ENCODE measurements around the gene NSUN4. TPM values are rescaled to one million over a fixed set of nuclear protein-coding genes. Genes with fewer than 3 reads are reported as not detected.
"Not testable (repeated sequence)": the region's sequence is repeated elsewhere in the genome, so short reads cannot be mapped to it uniquely, and the experiment has no call there.

NSUN4 gene
- total and polyA plus RNA-seq, 2 donors (not counting 1 experiment from before 2014, with no cell fraction given) = 21.3 to 33.7 TPM

DNA sequence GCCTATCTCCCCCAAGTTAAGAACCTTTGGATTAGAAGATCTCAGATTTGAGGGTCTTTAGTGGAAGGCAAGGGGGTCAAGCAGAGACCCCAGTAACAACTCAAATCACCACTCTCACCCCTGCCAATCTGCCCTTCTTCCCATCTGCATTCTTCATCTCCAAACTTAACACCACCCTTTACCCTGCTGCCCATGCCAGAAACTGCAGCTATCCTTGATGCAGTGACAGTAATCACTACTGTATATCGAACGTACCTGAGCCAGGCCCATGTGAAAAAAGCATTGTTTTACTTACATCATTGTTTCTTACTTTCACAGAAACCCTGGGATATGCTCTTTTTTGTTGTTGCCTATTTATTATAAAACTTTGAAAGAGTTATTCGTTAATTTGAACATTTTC is 26.5 kb downstream of the NSUN4 start:
- intact Hi-C loops (cut with micrococcal nuclease) = no loop called here
- H3K36me3 ChIP-seq (replicated peaks in 1 of 2; ENCODE audit: control extremely low read depth in 1 of 2, control insufficient read depth in 1 of 2, extremely low read depth in 1 of 2, insufficient read depth in 2 of 2, low read length in 1 of 2) = peaks cover 13 to 39% of the 10 kb centered on the region in 2 experiments
- POLR2A ChIA-PET = no interaction called here

GRCh38 chr1:46367701-46368100 is 27.1 kb downstream of the NSUN4 start:
- ATAC-seq (ENCODE audit: low read depth) = not testable (repeated sequence)
- H3K36me3 ChIP-seq (replicated peaks in 1 of 2; ENCODE audit: control extremely low read depth in 1 of 2, control insufficient read depth in 1 of 2, extremely low read depth in 1 of 2, insufficient read depth in 2 of 2, low read length in 1 of 2) = peaks cover 8 to 33% of the 10 kb centered on the region in 2 experiments

More for the DNA sequence above, 26.5 kb downstream of the NSUN4 start:
- ATAC-seq (ENCODE audit: low read depth) (no peak), DNase-seq (no peak)
- H3K27me3 ChIP-seq (replicated peaks in 1 of 4; ENCODE audit: control extremely low read depth in 1 of 4, control insufficient read depth in 3 of 4, insufficient read depth in 4 of 4, low read length in 3 of 4) = no peaks in the 10 kb centered on the region
- Mint-ChIP-seq H3K4me1 (peaks cover 17% of the 10 kb centered on the region), H3K9me3 (ENCODE audit: insufficient read depth) (no peaks in the 10 kb centered on the region), H3K4me3 (no peak overlapping the region), H3K27ac (no peak overlapping the region), H3K27me3 (no peaks in the 10 kb centered on the region)
- H3K4me2 ChIP-seq (replicated peaks; ENCODE audit: low read depth, low read length, poor library complexity, severe bottlenecking) = no peak overlapping the region
- H3K79me2 ChIP-seq (ENCODE audit: control insufficient read depth, insufficient read depth, low read length) = no peaks in the 10 kb centered on the region
- H2AFZ ChIP-seq (ENCODE audit: insufficient read depth, low read depth, low read length, poor library complexity, severe bottlenecking) = no peak overlapping the region
- H4K20me1 ChIP-seq (ENCODE audit: control insufficient read depth, insufficient read depth, low read length, poor library complexity, severe bottlenecking) = no peaks in the 10 kb centered on the region
- no peak overlapping the region for H3K4me3 ChIP-seq (ENCODE audit: control extremely low read depth in 1 of 5, extremely low read depth in 1 of 5, insufficient read depth in 1 of 5, low read depth in 2 of 5, low read length in 4 of 5)
- peaks cover 10 to 12% of the 10 kb centered on the region in 2 donors for H3K4me1 ChIP-seq (ENCODE audit: control insufficient read depth in 2 of 2, insufficient read depth in 2 of 2, low read length in 2 of 2)
- no peak overlapping the region for H3K27ac ChIP-seq (ENCODE audit: low read length in 2 of 2)
- no peaks in the 10 kb centered on the region for H3K9me3 ChIP-seq (ENCODE audit: control extremely low read depth in 1 of 3, control insufficient read depth in 2 of 3, insufficient read depth in 1 of 3, low read length in 2 of 3)
- H3K9ac ChIP-seq (ENCODE audit: low read length) = no peak overlapping the region
- no CpG with 5 or more reads among the region's 3 CpGs for WGBS (ENCODE audit: insufficient coverage)
- CTCF ChIA-PET = no interaction called here
- TF ChIP-seq EZH2 (IDR thresholded peaks at IDR 0.05; ENCODE audit: borderline replicate concordance, insufficient read depth, low read depth, low read length, poor library complexity, severe bottlenecking) = no peak
- TF ChIP-seq, protein P1, sequence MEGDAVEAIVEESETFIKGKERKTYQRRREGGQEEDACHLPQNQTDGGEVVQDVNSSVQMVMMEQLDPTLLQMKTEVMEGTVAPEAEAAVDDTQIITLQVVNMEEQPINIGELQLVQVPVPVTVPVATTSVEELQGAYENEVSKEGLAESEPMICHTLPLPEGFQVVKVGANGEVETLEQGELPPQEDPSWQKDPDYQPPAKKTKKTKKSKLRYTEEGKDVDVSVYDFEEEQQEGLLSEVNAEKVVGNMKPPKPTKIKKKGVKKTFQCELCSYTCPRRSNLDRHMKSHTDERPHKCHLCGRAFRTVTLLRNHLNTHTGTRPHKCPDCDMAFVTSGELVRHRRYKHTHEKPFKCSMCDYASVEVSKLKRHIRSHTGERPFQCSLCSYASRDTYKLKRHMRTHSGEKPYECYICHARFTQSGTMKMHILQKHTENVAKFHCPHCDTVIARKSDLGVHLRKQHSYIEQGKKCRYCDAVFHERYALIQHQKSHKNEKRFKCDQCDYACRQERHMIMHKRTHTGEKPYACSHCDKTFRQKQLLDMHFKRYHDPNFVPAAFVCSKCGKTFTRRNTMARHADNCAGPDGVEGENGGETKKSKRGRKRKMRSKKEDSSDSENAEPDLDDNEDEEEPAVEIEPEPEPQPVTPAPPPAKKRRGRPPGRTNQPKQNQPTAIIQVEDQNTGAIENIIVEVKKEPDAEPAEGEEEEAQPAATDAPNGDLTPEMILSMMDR (IDR thresholded peaks at IDR 0.05) = no peak

More at GRCh38 chr1:46367701-46368100, 27.1 kb downstream of the NSUN4 start:
- H2AFZ ChIP-seq (ENCODE audit: insufficient read depth, low read depth, low read length, poor library complexity, severe bottlenecking); CTCF ChIA-PET; H3K9me3 ChIP-seq (ENCODE audit: control extremely low read depth in 1 of 3, control insufficient read depth in 2 of 3, insufficient read depth in 1 of 3, low read length in 2 of 3); H3K9me3 Mint-ChIP-seq (ENCODE audit: insufficient read depth); H3K27ac ChIP-seq (ENCODE audit: low read length in 2 of 2); H3K4me3 ChIP-seq (ENCODE audit: control extremely low read depth in 1 of 5, extremely low read depth in 1 of 5, insufficient read depth in 1 of 5, low read depth in 2 of 5, low read length in 4 of 5); H3K9ac ChIP-seq (ENCODE audit: low read length); H3K27ac Mint-ChIP-seq; H3K4me3 Mint-ChIP-seq; H3K4me2 ChIP-seq (replicated peaks; ENCODE audit: low read depth, low read length, poor library complexity, severe bottlenecking); POLR2A ChIA-PET; H3K79me2 ChIP-seq (ENCODE audit: control insufficient read depth, insufficient read depth, low read length); intact Hi-C loops (cut with micrococcal nuclease); H4K20me1 ChIP-seq (ENCODE audit: control insufficient read depth, insufficient read depth, low read length, poor library complexity, severe bottlenecking); H3K27me3 Mint-ChIP-seq; H3K27me3 ChIP-seq (replicated peaks in 1 of 4; ENCODE audit: control extremely low read depth in 1 of 4, control insufficient read depth in 3 of 4, insufficient read depth in 4 of 4, low read length in 3 of 4); DNase-seq: not testable (repeated sequence)
- H3K4me1 ChIP-seq (ENCODE audit: control insufficient read depth in 2 of 2, insufficient read depth in 2 of 2, low read length in 2 of 2) = peaks cover 10 to 12% of the 10 kb centered on the region in 2 donors
- 97% methylated on average over 5 of the region's 8 CpGs for WGBS (ENCODE audit: insufficient coverage)
- peaks cover 21% of the 10 kb centered on the region for H3K4me1 Mint-ChIP-seq

Data from B cell (primary cell).